PC-9 (cell line): Measurements from ENCODE around the gene TRIM26. TPM values are rescaled to one million over a fixed set of nuclear protein-coding genes. Genes with fewer than 3 reads are reported as not detected.
"Not testable (repeated sequence)": the region's sequence is repeated elsewhere in the genome, so short reads cannot be mapped to it uniquely, and the experiment has no call there.

Experiments used
- BruUV-seq: library from RNA; stranded (reverse); fragments of 400-500 nt; replicated peaks from 2 replicates; lab custom pipeline; 2021; lab: Mats Ljungman, UMichigan
- CTCF ChIA-PET: fragments of 300-600 bp; sonication (Branson Sonifier 250); formaldehyde crosslinking; loops from one replicate; lab custom pipeline; 2022; ENCODE audit warnings: antibody characterized with exemption; lab: Charles Lee
- POLR2A ChIA-PET: fragments of 300-600 bp; sonication (Branson Sonifier 250); formaldehyde crosslinking; loops from one replicate; lab custom pipeline; 2022; ENCODE audit warnings: antibody characterized with exemption; ENCODE audit not compliant: unreplicated experiment; lab: Charles Lee
- DNase-seq, 2 experiments: peaks; one replicate each; pipeline versions ENCODE4 v3.0.0 to v3.0.0-alpha.2; 2015 to 2022; ENCODE audit warnings: mixed read lengths in 1 of 2
- H2AFZ ChIP-seq: fragments of 200-600 bp; sonication (generic); 2 replicates; pipeline ENCODE4 v1.8.1; 2017; ENCODE audit warnings: antibody characterized with exemption
- H3F3A ChIP-seq: fragments of 200-600 bp; sonication (generic); 2 replicates; pipeline ENCODE4 v1.8.1; 2017; ENCODE audit warnings: antibody characterized with exemption, mild to moderate bottlenecking, low read depth; ENCODE audit not compliant: insufficient read depth
- H3K27ac ChIP-seq: fragments of 200-600 bp; sonication (generic); 2 replicates; pipeline ENCODE4 v1.6.1; 2016; ENCODE audit warnings: mixed run types
- H3K27me3 ChIP-seq: fragments of 200-600 bp; sonication (generic); 2 replicates; pipeline ENCODE4 v1.6.1; 2016; ENCODE audit warnings: low read depth, mixed run types; ENCODE audit not compliant: insufficient read depth
- H3K36me3 ChIP-seq: fragments of 200-600 bp; sonication (generic); 2 replicates; pipeline ENCODE4 v1.6.1; 2016; ENCODE audit warnings: low read depth, mixed run types
- H3K4me1 ChIP-seq: fragments of 200-600 bp; sonication (generic); replicated peaks from 2 replicates; pipeline ENCODE4 v1.6.1; 2016; ENCODE audit warnings: mixed run types; ENCODE audit not compliant: insufficient read depth
- H3K4me2 ChIP-seq: fragments of 200-600 bp; sonication (generic); 2 replicates; pipeline ENCODE4 v1.6.1; 2017; ENCODE audit warnings: mixed run types
- H3K4me3 ChIP-seq: fragments of 200-600 bp; sonication (generic); 2 replicates; pipeline ENCODE4 v1.6.1; 2016; ENCODE audit warnings: mixed run types
- H3K79me2 ChIP-seq: fragments of 200-600 bp; sonication (generic); 2 replicates; pipeline ENCODE4 v1.6.1; 2017; ENCODE audit warnings: low read depth, mixed run types
- H3K9me2 ChIP-seq: fragments of 200-600 bp; sonication (generic); 2 replicates; pipeline ENCODE4 v1.8.1; 2017; ENCODE audit warnings: mild to moderate bottlenecking; ENCODE audit not compliant: insufficient read depth
- H3K9me3 ChIP-seq: fragments of 200-600 bp; sonication (generic); 2 replicates; pipeline ENCODE4 v1.8.1; 2016; ENCODE audit warnings: low read depth; ENCODE audit not compliant: insufficient read depth
- H4K20me1 ChIP-seq: fragments of 200-600 bp; sonication (generic); 2 replicates; pipeline ENCODE4 v1.8.1; 2017; ENCODE audit not compliant: insufficient read depth
- CTCF ChIP-seq: fragments of 200-600 bp; sonication (generic); conservative IDR thresholded peaks from 2 replicates; pipeline ENCODE4 v1.6.1; 2017; ENCODE audit warnings: mixed run types, antibody characterized with exemption, mild to moderate bottlenecking, moderate library complexity
- EZH2 ChIP-seq: fragments of 200-600 bp; sonication (generic); IDR thresholded peaks from 2 replicates; pipeline ENCODE4 v1.8.0; 2017; ENCODE audit warnings: antibody characterized with exemption, low read depth
- intact Hi-C: fragments of 100-400 bp; cut with micrococcal nuclease; formaldehyde crosslinking; loops from one replicate; pipeline ENCODE4 v1.10.0; 2022; ENCODE audit not compliant: unreplicated experiment
- total RNA-seq: library from RNA; stranded (reverse); gene quantifications from 2 replicates; pipeline ENCODE4 v1.2.3, GENCODE V29; 2021

TRIM26 gene
- total RNA-seq, 1 experiment from 2014 or later, result 53.9 TPM

GRCh38 chr6:30143780-30144179 is 69.4 kb downstream of the TRIM26 start:
- BruUV-seq, result no TSS peak
- intact Hi-C loops, result no loop called here

GRCh38 chr6:30142665-30143064 is 70.5 kb downstream of the TRIM26 start:
- no peak overlapping the region for H3K27ac ChIP-seq
- TF ChIP-seq CTCF (no peak), EZH2 (no peak)
- H3K9me3 ChIP-seq, result no peaks in the 10 kb centered on the region
- ChIA-PET CTCF (no interaction called here), POLR2A (interaction anchor here (0.6 kb wide), 2 partner anchors 13 to 126 kb away, joined by 5 to 6 read pairs; no protein-coding TSS in a partner anchor)
- no peaks in the 10 kb centered on the region for H3K27me3 ChIP-seq
- H4K20me1 ChIP-seq, result no peaks in the 10 kb centered on the region
- intact Hi-C loops, result no loop called here
- H3K4me3 ChIP-seq, result no peak overlapping the region
- no peak for DNase-seq
- H3K4me1 ChIP-seq, result no peaks in the 10 kb centered on the region
- no peak overlapping the region for H2AFZ ChIP-seq
- BruUV-seq, result no TSS peak
- no peaks in the 10 kb centered on the region for H3K79me2 ChIP-seq
- no peaks in the 10 kb centered on the region for H3F3A ChIP-seq
- H3K36me3 ChIP-seq, result no peaks in the 10 kb centered on the region
- no peaks in the 10 kb centered on the region for H3K9me2 ChIP-seq
- H3K4me2 ChIP-seq, result no peak overlapping the region

More at GRCh38 chr6:30143780-30144179, 69.4 kb downstream of the TRIM26 start:
- H3K27ac ChIP-seq, result no peak overlapping the region
- H3F3A ChIP-seq, result no peaks in the 10 kb centered on the region
- no peak overlapping the region for H3K4me2 ChIP-seq
- DNase-seq, result no peak
- H2AFZ ChIP-seq, result no peak overlapping the region
- TF ChIP-seq EZH2 (no peak), CTCF (no peak)
- H4K20me1 ChIP-seq, result no peaks in the 10 kb centered on the region
- H3K9me2 ChIP-seq, result no peaks in the 10 kb centered on the region
- H3K27me3 ChIP-seq, result no peaks in the 10 kb centered on the region
- no peaks in the 10 kb centered on the region for H3K79me2 ChIP-seq
- no peaks in the 10 kb centered on the region for H3K4me1 ChIP-seq
- H3K36me3 ChIP-seq, result no peaks in the 10 kb centered on the region
- ChIA-PET POLR2A (interaction anchor here (0.6 to 0.9 kb wide), 2 partner anchors 37 to 796 kb away, joined by 3 to 6 read pairs; no protein-coding TSS in a partner anchor), CTCF (no interaction called here)
- H3K4me3 ChIP-seq, result no peak overlapping the region
- no peaks in the 10 kb centered on the region for H3K9me3 ChIP-seq

- POLR2A ChIA-PET, H3K4me2 ChIP-seq, H3K27me3 ChIP-seq, H3K36me3 ChIP-seq, H3K9me2 ChIP-seq, H3K4me1 ChIP-seq, DNase-seq, intact Hi-C loops, H3K27ac ChIP-seq, H2AFZ ChIP-seq, BruUV-seq, H3F3A ChIP-seq, H4K20me1 ChIP-seq, CTCF ChIA-PET, H3K9me3 ChIP-seq, H3K4me3 ChIP-seq, H3K79me2 ChIP-seq: not testable (repeated sequence)
Observed at GRCh38 chr6:30140240-30140639, 73.0 kb downstream of the TRIM26 start.
